HepG2 (cell line): ENCODE results near the gene ANKLE1. TPM values are rescaled to one million over a fixed set of nuclear protein-coding genes. Genes with fewer than 3 reads are reported as not detected.

Experiments used
- ATM ChIP-seq: fragments of 450-650 bp; IDR thresholded peaks from 2 replicates; pipeline ENCODE4 v1.7.1; 2017; ENCODE audit warnings: mild to moderate bottlenecking, borderline replicate concordance
- JUNB ChIP-seq: sonication (generic); formaldehyde crosslinking; IDR thresholded peaks from 2 replicates; pipeline ENCODE4 v1.8.0; 2022; ENCODE audit warnings: missing genetic modification reagents, mild to moderate bottlenecking, borderline replicate concordance
- KDM5A ChIP-seq: fragments of 200-600 bp; sonication (generic); IDR thresholded peaks from 2 replicates; pipeline ENCODE4 v1.7.0; 2018; ENCODE audit warnings: antibody characterized with exemption, mild to moderate bottlenecking, low read length, borderline replicate concordance
- MXD4 ChIP-seq: IDR thresholded peaks from 2 replicates; pipeline ENCODE4 v1.6.1; 2016; ENCODE audit warnings: mild to moderate bottlenecking, missing biosample characterization, missing genetic modification reagents
- NFIB ChIP-seq: sonication (generic); formaldehyde crosslinking; IDR thresholded peaks from 2 replicates; pipeline ENCODE4 v1.9.0; 2021; ENCODE audit warnings: missing genetic modification reagents, mild to moderate bottlenecking, borderline replicate concordance
- NONO ChIP-seq, 2 experiments: fragments of 450-650 bp in 1 of 2; sonication (generic) in 1 of 2; formaldehyde crosslinking in 1 of 2; IDR thresholded peaks in 1 of 2; conservative IDR thresholded peaks in 1 of 2; 2 replicates each; pipeline versions ENCODE4 v1.6.1 to v1.8.0; 2017 to 2022; ENCODE audit warnings: mild to moderate bottlenecking in 1 of 2, missing genetic modification reagents in 1 of 2, moderate library complexity in 1 of 2
- PAF1 ChIP-seq: IDR thresholded peaks from 2 replicates; pipeline ENCODE4 v1.6.1; 2016; ENCODE audit warnings: missing genetic modification reagents, missing compliant biosample characterization
- SIN3A ChIP-seq: IDR thresholded peaks from 2 replicates; pipeline ENCODE4 v1.6.1; 2011; ENCODE audit warnings: low read depth, mild to moderate bottlenecking, control low read depth, low read length, borderline replicate concordance
- ZBTB49 ChIP-seq: sonication (generic); formaldehyde crosslinking; IDR thresholded peaks from 2 replicates; pipeline ENCODE4 v1.4.0; 2020; ENCODE audit warnings: missing genetic modification reagents, borderline replicate concordance
- ZNF205 ChIP-seq: IDR thresholded peaks from 2 replicates; pipeline ENCODE4 v1.6.1; 2018; ENCODE audit warnings: missing biosample characterization, missing genetic modification reagents
- ZNF431 ChIP-seq: sonication (generic); formaldehyde crosslinking; IDR thresholded peaks from 2 replicates; pipeline ENCODE4 v1.9.0; 2022; ENCODE audit warnings: missing genetic modification reagents, low read depth, mild to moderate bottlenecking, borderline replicate concordance
- polyA plus RNA-seq, 8 experiments: library from polyadenylated mRNA; depleted of rRNA in 3 of 8; stranded (reverse) in 7 of 8; unstranded in 1 of 8; fragments of >200 nt; fragmentation: Illumina TruSeq in 4 of 8; extraction: Trizol in 4 of 8; gene quantifications; 2 replicates each; pipeline versions ENCODE4 v1.2.1 to v1.2.3, GENCODE V29; 2011 to 2016; ENCODE audit warnings: low read depth in 4 of 8, missing spikeins in 1 of 8, mixed read lengths in 1 of 8; ENCODE audit not compliant: insufficient read depth in 1 of 8
- total RNA-seq, 5 experiments: library from RNA; depleted of rRNA; stranded (reverse); fragments of >200 nt; fragmentation: Illumina TruSeq; extraction: Trizol; gene quantifications; 2 replicates each; pipeline ENCODE4 v1.2.3, GENCODE V29; 2016; ENCODE audit warnings: low read depth in 1 of 5
- TF ChIP-seq, protein P1 (sequence below): sonication (generic); formaldehyde crosslinking; IDR thresholded peaks from 2 replicates; pipeline ENCODE4 v1.4.0; 2020; ENCODE audit warnings: missing genetic modification reagents
- TF ChIP-seq, protein P2 (sequence below): sonication (generic); formaldehyde crosslinking; IDR thresholded peaks from 2 replicates; pipeline ENCODE4 v1.5.1; 2020; ENCODE audit warnings: missing genetic modification reagents, mild to moderate bottlenecking, borderline replicate concordance
- TF ChIP-seq, protein P3 (sequence below): sonication (generic); formaldehyde crosslinking; IDR thresholded peaks from 2 replicates; pipeline ENCODE4 v1.4.0; 2020; ENCODE audit warnings: missing genetic modification reagents
- TF ChIP-seq, protein P4 (sequence below): sonication (generic); formaldehyde crosslinking; IDR thresholded peaks from 2 replicates; pipeline ENCODE4 v1.5.0; 2020; ENCODE audit warnings: missing genetic modification reagents, mild to moderate bottlenecking, borderline replicate concordance

Gene ANKLE1
- total and polyA plus RNA-seq, 2 of the 13 experiments (the other 11 are each of a cell fraction or from before 2014, with no cell fraction given): 0.69 to 1.5 TPM

DNA sequence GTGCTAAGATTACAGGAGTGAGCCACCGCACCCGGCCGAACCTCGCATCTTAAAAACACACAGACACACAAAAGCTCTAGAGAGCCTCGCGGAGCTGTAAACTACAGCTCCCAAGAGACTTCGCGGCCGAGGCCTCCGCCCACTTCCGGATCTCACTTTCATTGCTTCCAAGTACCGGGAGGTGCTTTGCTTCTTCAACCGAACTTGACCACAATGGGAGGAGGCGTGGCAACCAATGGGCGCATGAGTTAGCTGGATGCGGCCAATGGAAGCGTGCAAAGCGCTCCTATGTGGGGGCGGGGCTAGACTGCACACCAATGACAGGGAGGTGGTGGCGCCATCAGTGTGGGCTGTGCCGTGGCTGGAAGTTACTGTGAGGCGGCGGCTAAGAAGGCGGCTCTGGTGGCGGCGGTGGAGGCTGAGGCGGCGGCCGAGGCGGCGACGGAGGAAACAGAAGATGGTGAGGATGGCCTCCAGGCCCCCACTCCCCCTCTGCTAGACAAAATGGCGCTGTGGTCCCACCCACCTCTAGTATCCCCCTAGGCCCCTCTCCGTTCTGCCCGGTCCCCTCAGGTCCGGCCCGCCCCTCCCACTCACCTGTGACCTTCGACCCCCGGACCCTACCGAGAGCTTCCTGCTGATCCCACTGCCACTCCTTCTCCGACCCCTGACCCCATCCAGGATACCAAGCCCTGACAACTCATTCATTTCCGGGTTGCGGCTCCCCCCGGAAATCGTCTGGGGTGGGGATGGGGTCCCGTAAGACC lies 27.7 kb downstream of the ANKLE1 start, which contains the start of gene DDA1 (continued):
- TF ChIP-seq, protein P1, sequence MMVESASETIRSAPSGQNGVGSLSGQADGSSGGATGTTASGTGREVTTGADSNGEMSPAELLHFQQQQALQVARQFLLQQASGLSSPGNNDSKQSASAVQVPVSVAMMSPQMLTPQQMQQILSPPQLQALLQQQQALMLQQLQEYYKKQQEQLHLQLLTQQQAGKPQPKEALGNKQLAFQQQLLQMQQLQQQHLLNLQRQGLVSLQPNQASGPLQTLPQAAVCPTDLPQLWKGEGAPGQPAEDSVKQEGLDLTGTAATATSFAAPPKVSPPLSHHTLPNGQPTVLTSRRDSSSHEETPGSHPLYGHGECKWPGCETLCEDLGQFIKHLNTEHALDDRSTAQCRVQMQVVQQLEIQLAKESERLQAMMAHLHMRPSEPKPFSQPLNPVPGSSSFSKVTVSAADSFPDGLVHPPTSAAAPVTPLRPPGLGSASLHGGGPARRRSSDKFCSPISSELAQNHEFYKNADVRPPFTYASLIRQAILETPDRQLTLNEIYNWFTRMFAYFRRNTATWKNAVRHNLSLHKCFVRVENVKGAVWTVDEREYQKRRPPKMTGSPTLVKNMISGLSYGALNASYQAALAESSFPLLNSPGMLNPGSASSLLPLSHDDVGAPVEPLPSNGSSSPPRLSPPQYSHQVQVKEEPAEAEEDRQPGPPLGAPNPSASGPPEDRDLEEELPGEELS (CRISPR knock-in tag): 0 out of 2 replicates have a peak, but pooled peaks have one; percentile 10
- 0 out of 2 replicates have a peak, but pooled peaks have one; percentile 25 for TF ChIP-seq NFIB
- peak; percentile 89; the same call in 1 of the 2 replicates for TF ChIP-seq KDM5A
- TF ChIP-seq MXD4 (CRISPR knock-in tag): no peak
- TF ChIP-seq PAF1 (CRISPR knock-in tag): no peak
- TF ChIP-seq JUNB (CRISPR knock-in tag): no peak
- TF ChIP-seq ZBTB49 (CRISPR knock-in tag): no peak
- no peak for TF ChIP-seq ATM
- TF ChIP-seq ZNF431 (CRISPR knock-in tag): no peak
- TF ChIP-seq, protein P2, sequence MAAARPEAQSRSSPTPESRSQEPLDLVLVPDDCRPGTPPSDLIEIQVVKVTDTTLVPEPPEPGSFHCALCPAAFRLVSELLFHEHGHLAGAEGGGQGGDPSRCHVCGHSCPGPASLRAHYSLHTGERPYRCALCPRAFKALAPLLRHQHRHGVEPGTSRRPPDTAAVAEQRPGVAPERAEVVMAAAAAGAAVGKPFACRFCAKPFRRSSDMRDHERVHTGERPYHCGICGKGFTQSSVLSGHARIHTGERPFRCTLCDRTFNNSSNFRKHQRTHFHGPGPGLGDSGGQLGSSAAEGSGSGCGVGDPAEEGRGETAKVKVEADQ (CRISPR knock-in tag): no peak
- peak; percentile 52; the same call in 1 of the 2 replicates for TF ChIP-seq SIN3A
- TF ChIP-seq ZNF205: no peak
- no peak for TF ChIP-seq NONO (IDR thresholded peaks at IDR 0.05)
- TF ChIP-seq NONO (CRISPR knock-in tag; conservative IDR thresholded peaks at IDR 0.05): no peak; the same call in 1 of the 2 replicates
- TF ChIP-seq, protein P3, sequence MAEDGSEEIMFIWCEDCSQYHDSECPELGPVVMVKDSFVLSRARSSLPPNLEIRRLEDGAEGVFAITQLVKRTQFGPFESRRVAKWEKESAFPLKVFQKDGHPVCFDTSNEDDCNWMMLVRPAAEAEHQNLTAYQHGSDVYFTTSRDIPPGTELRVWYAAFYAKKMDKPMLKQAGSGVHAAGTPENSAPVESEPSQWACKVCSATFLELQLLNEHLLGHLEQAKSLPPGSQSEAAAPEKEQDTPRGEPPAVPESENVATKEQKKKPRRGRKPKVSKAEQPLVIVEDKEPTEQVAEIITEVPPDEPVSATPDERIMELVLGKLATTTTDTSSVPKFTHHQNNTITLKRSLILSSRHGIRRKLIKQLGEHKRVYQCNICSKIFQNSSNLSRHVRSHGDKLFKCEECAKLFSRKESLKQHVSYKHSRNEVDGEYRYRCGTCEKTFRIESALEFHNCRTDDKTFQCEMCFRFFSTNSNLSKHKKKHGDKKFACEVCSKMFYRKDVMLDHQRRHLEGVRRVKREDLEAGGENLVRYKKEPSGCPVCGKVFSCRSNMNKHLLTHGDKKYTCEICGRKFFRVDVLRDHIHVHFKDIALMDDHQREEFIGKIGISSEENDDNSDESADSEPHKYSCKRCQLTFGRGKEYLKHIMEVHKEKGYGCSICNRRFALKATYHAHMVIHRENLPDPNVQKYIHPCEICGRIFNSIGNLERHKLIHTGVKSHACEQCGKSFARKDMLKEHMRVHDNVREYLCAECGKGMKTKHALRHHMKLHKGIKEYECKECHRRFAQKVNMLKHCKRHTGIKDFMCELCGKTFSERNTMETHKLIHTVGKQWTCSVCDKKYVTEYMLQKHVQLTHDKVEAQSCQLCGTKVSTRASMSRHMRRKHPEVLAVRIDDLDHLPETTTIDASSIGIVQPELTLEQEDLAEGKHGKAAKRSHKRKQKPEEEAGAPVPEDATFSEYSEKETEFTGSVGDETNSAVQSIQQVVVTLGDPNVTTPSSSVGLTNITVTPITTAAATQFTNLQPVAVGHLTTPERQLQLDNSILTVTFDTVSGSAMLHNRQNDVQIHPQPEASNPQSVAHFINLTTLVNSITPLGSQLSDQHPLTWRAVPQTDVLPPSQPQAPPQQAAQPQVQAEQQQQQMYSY (CRISPR knock-in tag): no peak
- TF ChIP-seq, protein P4, sequence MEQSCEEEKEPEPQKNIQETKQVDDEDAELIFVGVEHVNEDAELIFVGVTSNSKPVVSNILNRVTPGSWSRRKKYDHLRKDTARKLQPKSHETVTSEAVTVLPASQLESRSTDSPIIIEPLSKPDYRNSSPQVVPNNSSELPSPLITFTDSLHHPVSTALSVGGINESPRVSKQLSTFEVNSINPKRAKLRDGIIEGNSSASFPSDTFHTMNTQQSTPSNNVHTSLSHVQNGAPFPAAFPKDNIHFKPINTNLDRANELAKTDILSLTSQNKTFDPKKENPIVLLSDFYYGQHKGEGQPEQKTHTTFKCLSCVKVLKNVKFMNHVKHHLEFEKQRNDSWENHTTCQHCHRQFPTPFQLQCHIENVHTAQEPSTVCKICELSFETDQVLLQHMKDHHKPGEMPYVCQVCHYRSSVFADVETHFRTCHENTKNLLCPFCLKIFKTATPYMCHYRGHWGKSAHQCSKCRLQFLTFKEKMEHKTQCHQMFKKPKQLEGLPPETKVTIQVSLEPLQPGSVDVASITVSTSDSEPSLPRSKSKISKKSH (CRISPR knock-in tag): no peak
